Peyer's patch (tissue), 4 donors: ENCODE measurements around the gene ATP6V1G3. TPM values are rescaled to one million over a fixed set of nuclear protein-coding genes. Genes with fewer than 3 reads are reported as not detected.

Experiments used
- DNase-seq, 3 donors: peaks; one replicate each; pipeline ENCODE4 v3.0.0-alpha.2; 2017 to 2019
- H3K27ac ChIP-seq, 4 donors: fragments of 200-600 bp; sonication (generic); one replicate each; pipeline ENCODE4 v1.5.1; 2016 to 2019
- H3K27me3 ChIP-seq, 2 donors: fragments of 200-600 bp; sonication (generic); one replicate each; pipeline ENCODE4 v1.5.1; 2019
- H3K36me3 ChIP-seq, 3 donors: fragments of 200-600 bp; sonication (generic); one replicate each; pipeline ENCODE4 v1.5.1; 2016 to 2019
- H3K4me1 ChIP-seq, 4 donors: fragments of 200-600 bp; sonication (generic); one replicate each; pipeline ENCODE4 v1.5.1; 2016 to 2019
- H3K4me3 ChIP-seq, 4 donors: fragments of 200-600 bp; sonication (generic); 1 replicate in 3 of 4; 2 replicates in 1 of 4; pipeline ENCODE4 v1.5.1; 2016 to 2019; ENCODE audit warnings: mild to moderate bottlenecking in 1 of 4
- H3K9me3 ChIP-seq, 4 donors: fragments of 200-600 bp; sonication (generic); one replicate each; pipeline ENCODE4 v1.5.1; 2016 to 2019; ENCODE audit warnings: mild to moderate bottlenecking in 1 of 4
- POLR2A ChIP-seq, 2 donors: fragments of 450-650 bp; IDR thresholded peaks; one replicate each; pipeline ENCODE4 v1.5.1; 2017; ENCODE audit warnings: antibody characterized with exemption in 2 of 2, mild to moderate bottlenecking in 2 of 2, moderate library complexity in 2 of 2
- total RNA-seq, 4 donors: library from RNA; depleted of rRNA; stranded (reverse); fragments of >200 nt; gene quantifications; one replicate each; pipeline ENCODE4 v1.1.0, GENCODE V29; 2016
- TF ChIP-seq, protein P1 (sequence below), 6 experiments: fragments of 450-650 bp in 4 of 6; fragments of 200-600 bp in 2 of 6; sonication (generic) in 1 of 6; IDR thresholded peaks; one replicate each; pipeline ENCODE4 v1.5.1; 2017 to 2019; ENCODE audit warnings: antibody characterized with exemption in 6 of 6, mild to moderate bottlenecking in 3 of 6, moderate library complexity in 1 of 6

Gene ATP6V1G3
- total RNA-seq, 4 donors from 2014 or later = not detected

DNA sequence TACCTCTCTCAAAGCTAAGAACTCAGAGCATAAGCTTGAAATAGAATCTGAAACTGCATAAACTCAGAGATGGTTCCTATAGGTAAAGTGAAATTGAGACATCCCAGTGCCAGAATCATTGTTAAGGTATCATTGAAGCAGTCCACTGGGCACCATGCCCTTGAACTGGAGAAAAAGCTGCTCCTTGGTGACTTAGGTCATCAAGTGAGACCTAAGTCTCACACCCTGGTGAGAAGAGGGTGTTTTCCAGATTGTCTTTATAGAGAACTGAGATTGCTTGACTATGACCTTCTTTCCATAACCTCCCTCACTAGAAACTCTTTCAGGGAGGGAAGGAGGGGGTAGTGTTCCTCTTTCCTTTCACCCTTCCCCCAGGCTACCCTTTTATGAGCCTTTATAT lies 9.4 kb upstream of the ATP6V1G3 start:
- Histone ChIP-seq H3K27me3 (no peaks in the 10 kb centered on the region), H3K4me1 (no peaks in the 10 kb centered on the region), H3K27ac (no peak overlapping the region), H3K9me3 (no peaks in the 10 kb centered on the region), H3K4me3 (no peak overlapping the region), H3K36me3 (no peaks in the 10 kb centered on the region)
- DNase-seq = no peak
- TF ChIP-seq, protein P1, sequence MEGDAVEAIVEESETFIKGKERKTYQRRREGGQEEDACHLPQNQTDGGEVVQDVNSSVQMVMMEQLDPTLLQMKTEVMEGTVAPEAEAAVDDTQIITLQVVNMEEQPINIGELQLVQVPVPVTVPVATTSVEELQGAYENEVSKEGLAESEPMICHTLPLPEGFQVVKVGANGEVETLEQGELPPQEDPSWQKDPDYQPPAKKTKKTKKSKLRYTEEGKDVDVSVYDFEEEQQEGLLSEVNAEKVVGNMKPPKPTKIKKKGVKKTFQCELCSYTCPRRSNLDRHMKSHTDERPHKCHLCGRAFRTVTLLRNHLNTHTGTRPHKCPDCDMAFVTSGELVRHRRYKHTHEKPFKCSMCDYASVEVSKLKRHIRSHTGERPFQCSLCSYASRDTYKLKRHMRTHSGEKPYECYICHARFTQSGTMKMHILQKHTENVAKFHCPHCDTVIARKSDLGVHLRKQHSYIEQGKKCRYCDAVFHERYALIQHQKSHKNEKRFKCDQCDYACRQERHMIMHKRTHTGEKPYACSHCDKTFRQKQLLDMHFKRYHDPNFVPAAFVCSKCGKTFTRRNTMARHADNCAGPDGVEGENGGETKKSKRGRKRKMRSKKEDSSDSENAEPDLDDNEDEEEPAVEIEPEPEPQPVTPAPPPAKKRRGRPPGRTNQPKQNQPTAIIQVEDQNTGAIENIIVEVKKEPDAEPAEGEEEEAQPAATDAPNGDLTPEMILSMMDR (IDR thresholded peaks at IDR 0.05) = no peak
- TF ChIP-seq POLR2A (IDR thresholded peaks at IDR 0.05) = no peak

DNA sequence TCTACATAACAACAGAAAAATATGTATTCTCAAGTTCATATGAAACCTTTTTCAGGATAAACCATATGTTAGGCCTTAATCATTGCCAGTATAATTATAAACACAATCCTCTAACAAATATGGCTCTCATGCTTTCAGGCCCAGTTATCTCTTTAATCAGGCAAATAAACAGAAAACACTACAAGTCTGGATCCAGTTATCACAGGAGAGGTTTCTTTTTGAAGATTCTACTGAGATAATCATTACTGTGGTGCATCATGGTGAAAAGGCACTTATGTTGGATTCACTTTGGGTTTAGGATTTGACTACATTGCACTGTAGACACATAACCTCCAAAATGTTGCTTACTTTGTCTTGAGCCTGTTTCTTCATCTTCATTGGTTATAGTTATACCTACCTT lies 8.4 kb upstream of the ATP6V1G3 start:
- DNase-seq = no peak
- H3K27me3 ChIP-seq = no peaks in the 10 kb centered on the region
- no peaks in the 10 kb centered on the region for H3K36me3 ChIP-seq
- TF ChIP-seq, protein P1 (IDR thresholded peaks at IDR 0.05) = no peak
- no peak for TF ChIP-seq POLR2A (IDR thresholded peaks at IDR 0.05)
- H3K9me3 ChIP-seq = no peaks in the 10 kb centered on the region
- H3K4me3 ChIP-seq = no peak overlapping the region
- H3K27ac ChIP-seq = no peak overlapping the region
- no peaks in the 10 kb centered on the region for H3K4me1 ChIP-seq

DNA sequence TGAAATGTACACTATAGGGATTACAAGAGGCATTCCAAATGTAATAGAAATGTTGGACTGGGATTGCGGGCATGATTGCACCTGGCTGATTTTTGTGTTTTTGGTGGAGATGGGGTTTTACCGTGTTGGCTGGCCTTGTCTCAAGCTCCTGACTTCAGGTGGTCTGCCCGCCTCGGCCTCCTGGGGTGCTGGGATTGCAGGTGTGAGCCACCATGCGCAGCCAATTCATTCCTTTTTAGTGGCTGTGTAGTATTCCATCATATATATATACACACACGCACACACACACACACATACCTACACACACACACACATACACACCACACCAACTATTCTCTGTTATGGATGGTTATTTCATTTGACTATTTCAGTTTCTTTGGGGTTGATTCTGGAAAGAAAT lies 4.7 kb upstream of the ATP6V1G3 start:
- Histone ChIP-seq H3K4me1 (no peaks in the 10 kb centered on the region), H3K36me3 (no peaks in the 10 kb centered on the region), H3K4me3 (no peak overlapping the region), H3K27me3 (no peaks in the 10 kb centered on the region), H3K27ac (no peak overlapping the region), H3K9me3 (no peaks in the 10 kb centered on the region)
- DNase-seq = no peak
- TF ChIP-seq, protein P1 (IDR thresholded peaks at IDR 0.05) = no peak
- TF ChIP-seq POLR2A (IDR thresholded peaks at IDR 0.05) = no peak

DNA sequence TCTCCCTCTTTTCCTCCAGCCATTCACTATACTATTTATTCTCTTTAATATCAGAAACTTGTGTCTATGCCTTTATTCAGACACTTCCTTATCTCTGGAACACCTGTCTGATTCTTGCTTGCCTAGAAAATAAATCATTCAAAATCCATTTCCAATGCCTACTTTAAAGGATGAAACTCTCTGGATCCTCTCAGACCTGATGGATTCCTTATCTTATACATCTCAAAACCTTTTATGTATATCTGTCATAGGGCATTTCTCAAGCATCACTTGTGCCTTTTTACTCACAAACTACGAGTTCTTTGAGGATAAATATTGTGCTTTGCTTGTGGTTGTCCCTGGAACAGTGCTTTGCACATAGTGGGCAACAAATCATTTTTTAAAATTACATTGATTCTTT lies 3.8 kb upstream of the ATP6V1G3 start:
- H3K9me3 ChIP-seq = no peaks in the 10 kb centered on the region
- H3K27me3 ChIP-seq = no peaks in the 10 kb centered on the region
- no peaks in the 10 kb centered on the region for H3K36me3 ChIP-seq
- no peak overlapping the region for H3K4me3 ChIP-seq
- DNase-seq = no peak
- H3K4me1 ChIP-seq = no peaks in the 10 kb centered on the region
- no peak overlapping the region for H3K27ac ChIP-seq
- no peak for TF ChIP-seq POLR2A (IDR thresholded peaks at IDR 0.05)
- TF ChIP-seq, protein P1 (IDR thresholded peaks at IDR 0.05) = no peak

DNA sequence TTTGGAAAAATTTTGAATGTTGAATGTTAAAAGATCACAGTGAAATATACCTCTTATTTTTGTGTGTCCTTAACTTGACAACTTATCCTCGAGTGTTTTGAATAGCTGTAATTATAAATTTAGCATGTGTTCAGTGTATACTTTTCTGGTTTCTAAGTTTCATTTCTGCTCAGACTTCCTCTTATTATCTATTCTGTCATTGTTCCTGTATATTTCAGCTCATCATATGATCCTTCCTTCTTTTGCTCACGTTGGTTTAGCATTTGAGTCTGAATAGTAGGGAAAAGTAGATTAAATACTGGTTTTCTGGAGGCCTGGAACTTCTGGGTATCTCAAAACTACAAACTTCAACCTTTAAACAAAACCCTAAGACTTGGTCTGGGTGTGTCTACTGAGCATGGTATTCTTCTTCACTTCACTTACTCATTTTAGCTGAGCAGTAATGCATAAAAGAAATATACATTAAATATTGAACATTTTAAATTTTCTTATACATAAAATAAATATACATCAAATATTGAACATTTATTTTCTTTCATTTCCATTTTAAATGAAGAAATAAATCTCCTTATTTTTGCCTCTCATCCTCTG lies 3.3 kb upstream of the ATP6V1G3 start:
- H3K27ac ChIP-seq = no peak overlapping the region
- H3K9me3 ChIP-seq = no peaks in the 10 kb centered on the region
- DNase-seq = no peak
- no peak for TF ChIP-seq POLR2A (IDR thresholded peaks at IDR 0.05)
- TF ChIP-seq, protein P1 (IDR thresholded peaks at IDR 0.05) = no peak
- no peaks in the 10 kb centered on the region for H3K36me3 ChIP-seq
- no peaks in the 10 kb centered on the region for H3K27me3 ChIP-seq
- no peaks in the 10 kb centered on the region for H3K4me1 ChIP-seq
- no peak overlapping the region for H3K4me3 ChIP-seq

DNA sequence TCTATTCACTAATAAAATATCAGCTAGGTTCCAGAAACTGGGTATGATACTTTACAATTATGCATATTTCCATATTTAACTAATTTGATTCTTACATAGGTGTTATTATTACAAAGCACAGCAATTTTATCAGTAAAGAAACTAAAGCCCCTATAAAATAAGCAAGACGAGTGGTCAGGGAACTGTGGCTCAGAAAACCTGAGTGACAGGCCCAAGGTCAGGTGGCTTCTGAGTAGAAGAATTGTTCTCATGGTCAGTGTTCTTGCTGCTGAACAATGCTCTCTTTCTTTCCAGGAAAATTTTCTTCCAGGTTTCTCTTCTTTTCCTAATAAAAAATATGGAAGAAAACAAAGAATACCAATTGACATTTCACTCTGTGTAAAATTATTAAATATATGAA lies 2.2 kb upstream of the ATP6V1G3 start:
- TF ChIP-seq, protein P1 (IDR thresholded peaks at IDR 0.05) = no peak
- no peak for TF ChIP-seq POLR2A (IDR thresholded peaks at IDR 0.05)
- no peak for DNase-seq

More for the DNA sequence above, 2.2 kb upstream of the ATP6V1G3 start:
- Histone ChIP-seq H3K4me3 (no peak overlapping the region), H3K27me3 (no peaks in the 10 kb centered on the region), H3K4me1 (no peaks in the 10 kb centered on the region), H3K36me3 (no peaks in the 10 kb centered on the region), H3K27ac (no peak overlapping the region), H3K9me3 (no peaks in the 10 kb centered on the region)
